GM23338 (cell line): ENCODE results near the gene NPHP4.

Experiments
- CREB1 ChIP-seq: fragments of 250-450 bp; sonication (Bioruptor Pico); IDR thresholded peaks from 2 replicates; pipeline ENCODE4 v1.5.0; 2020; ENCODE audit warnings: low read depth, mild to moderate bottlenecking, moderate library complexity
- EZH2 ChIP-seq: fragments of 200-600 bp; sonication (generic); IDR thresholded peaks from one replicate; pipeline ENCODE4 v1.8.0; 2017; ENCODE audit warnings: antibody characterized with exemption, mild to moderate bottlenecking, low read depth; ENCODE audit not compliant: unreplicated experiment
- EZH2phosphoT487 ChIP-seq: fragments of 200-600 bp; sonication (generic); IDR thresholded peaks from one replicate; pipeline ENCODE4 v1.8.1; 2018; ENCODE audit warnings: antibody characterized with exemption; ENCODE audit not compliant: unreplicated experiment
- JUNB ChIP-seq: IDR thresholded peaks from one replicate; pipeline ENCODE4 v1.6.1; 2016; ENCODE audit warnings: antibody characterized with exemption; ENCODE audit not compliant: unreplicated experiment
- POLR2AphosphoS5 ChIP-seq: IDR thresholded peaks from 2 replicates; pipeline ENCODE4 v1.6.1; 2016; ENCODE audit warnings: antibody characterized with exemption, low read depth
- ZNF114 ChIP-seq: fragments of 250-450 bp; sonication (Bioruptor Pico); IDR thresholded peaks from 2 replicates; pipeline ENCODE4 v1.5.0; 2020; ENCODE audit warnings: mild to moderate bottlenecking, moderate library complexity
- ZNF331 ChIP-seq: fragments of 250-450 bp; sonication (Bioruptor Pico); IDR thresholded peaks from 2 replicates; pipeline ENCODE4 v1.5.0; 2020; ENCODE audit warnings: low read depth, mild to moderate bottlenecking, moderate library complexity
- TF ChIP-seq, protein P1 (sequence below), 2 experiments: fragments of 200-600 bp in 1 of 2; sonication (generic) in 1 of 2; conservative IDR thresholded peaks; 2 replicates each; pipeline versions ENCODE4 v1.5.1 to v1.6.1; 2016 to 2017; ENCODE audit warnings: antibody characterized with exemption in 2 of 2, low read depth in 2 of 2, mild to moderate bottlenecking in 2 of 2, moderate library complexity in 1 of 2
- TF ChIP-seq, protein P2 (sequence below): IDR thresholded peaks from one replicate; pipeline ENCODE4 v1.6.1; 2018; ENCODE audit warnings: antibody characterized with exemption; ENCODE audit not compliant: unreplicated experiment
- TF ChIP-seq, protein P3 (sequence below): IDR thresholded peaks from 2 replicates; pipeline ENCODE4 v1.6.1; 2016; ENCODE audit warnings: antibody characterized with exemption

DNA sequence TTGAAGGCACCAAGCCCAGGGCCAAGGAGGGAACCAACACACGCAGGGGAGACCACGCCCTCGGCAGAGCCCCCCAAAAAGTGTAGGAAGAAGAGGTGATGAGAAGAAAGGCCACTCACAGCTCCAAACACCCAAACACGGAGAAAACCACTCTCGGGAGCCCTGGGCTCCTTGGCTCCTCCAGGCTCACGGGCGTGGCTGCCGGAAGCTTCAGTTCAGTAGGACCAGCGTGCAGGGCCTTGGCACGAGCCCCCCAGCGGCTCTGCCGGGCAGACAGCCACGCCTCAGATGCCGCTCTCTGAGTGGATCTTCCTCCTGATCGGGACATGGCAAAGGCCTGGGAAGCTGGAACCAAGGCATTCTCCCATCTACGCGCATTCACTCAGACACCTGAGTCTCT lies 94.0 kb downstream of the NPHP4 start:
- TF ChIP-seq, protein P1, sequence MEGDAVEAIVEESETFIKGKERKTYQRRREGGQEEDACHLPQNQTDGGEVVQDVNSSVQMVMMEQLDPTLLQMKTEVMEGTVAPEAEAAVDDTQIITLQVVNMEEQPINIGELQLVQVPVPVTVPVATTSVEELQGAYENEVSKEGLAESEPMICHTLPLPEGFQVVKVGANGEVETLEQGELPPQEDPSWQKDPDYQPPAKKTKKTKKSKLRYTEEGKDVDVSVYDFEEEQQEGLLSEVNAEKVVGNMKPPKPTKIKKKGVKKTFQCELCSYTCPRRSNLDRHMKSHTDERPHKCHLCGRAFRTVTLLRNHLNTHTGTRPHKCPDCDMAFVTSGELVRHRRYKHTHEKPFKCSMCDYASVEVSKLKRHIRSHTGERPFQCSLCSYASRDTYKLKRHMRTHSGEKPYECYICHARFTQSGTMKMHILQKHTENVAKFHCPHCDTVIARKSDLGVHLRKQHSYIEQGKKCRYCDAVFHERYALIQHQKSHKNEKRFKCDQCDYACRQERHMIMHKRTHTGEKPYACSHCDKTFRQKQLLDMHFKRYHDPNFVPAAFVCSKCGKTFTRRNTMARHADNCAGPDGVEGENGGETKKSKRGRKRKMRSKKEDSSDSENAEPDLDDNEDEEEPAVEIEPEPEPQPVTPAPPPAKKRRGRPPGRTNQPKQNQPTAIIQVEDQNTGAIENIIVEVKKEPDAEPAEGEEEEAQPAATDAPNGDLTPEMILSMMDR (conservative IDR thresholded peaks at IDR 0.05; ENCODE audit: low read depth in 2 of 2) = no peak
- TF ChIP-seq EZH2 = no peak
- TF ChIP-seq POLR2AphosphoS5 = no peak
- no peak for TF ChIP-seq EZH2phosphoT487
- no peak for TF ChIP-seq JUNB
- TF ChIP-seq, protein P2, sequence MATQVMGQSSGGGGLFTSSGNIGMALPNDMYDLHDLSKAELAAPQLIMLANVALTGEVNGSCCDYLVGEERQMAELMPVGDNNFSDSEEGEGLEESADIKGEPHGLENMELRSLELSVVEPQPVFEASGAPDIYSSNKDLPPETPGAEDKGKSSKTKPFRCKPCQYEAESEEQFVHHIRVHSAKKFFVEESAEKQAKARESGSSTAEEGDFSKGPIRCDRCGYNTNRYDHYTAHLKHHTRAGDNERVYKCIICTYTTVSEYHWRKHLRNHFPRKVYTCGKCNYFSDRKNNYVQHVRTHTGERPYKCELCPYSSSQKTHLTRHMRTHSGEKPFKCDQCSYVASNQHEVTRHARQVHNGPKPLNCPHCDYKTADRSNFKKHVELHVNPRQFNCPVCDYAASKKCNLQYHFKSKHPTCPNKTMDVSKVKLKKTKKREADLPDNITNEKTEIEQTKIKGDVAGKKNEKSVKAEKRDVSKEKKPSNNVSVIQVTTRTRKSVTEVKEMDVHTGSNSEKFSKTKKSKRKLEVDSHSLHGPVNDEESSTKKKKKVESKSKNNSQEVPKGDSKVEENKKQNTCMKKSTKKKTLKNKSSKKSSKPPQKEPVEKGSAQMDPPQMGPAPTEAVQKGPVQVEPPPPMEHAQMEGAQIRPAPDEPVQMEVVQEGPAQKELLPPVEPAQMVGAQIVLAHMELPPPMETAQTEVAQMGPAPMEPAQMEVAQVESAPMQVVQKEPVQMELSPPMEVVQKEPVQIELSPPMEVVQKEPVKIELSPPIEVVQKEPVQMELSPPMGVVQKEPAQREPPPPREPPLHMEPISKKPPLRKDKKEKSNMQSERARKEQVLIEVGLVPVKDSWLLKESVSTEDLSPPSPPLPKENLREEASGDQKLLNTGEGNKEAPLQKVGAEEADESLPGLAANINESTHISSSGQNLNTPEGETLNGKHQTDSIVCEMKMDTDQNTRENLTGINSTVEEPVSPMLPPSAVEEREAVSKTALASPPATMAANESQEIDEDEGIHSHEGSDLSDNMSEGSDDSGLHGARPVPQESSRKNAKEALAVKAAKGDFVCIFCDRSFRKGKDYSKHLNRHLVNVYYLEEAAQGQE = no peak
- no peak for TF ChIP-seq ZNF114 (CRISPR knock-in tag)
- TF ChIP-seq, protein P3, sequence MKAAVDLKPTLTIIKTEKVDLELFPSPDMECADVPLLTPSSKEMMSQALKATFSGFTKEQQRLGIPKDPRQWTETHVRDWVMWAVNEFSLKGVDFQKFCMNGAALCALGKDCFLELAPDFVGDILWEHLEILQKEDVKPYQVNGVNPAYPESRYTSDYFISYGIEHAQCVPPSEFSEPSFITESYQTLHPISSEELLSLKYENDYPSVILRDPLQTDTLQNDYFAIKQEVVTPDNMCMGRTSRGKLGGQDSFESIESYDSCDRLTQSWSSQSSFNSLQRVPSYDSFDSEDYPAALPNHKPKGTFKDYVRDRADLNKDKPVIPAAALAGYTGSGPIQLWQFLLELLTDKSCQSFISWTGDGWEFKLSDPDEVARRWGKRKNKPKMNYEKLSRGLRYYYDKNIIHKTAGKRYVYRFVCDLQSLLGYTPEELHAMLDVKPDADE = no peak
- TF ChIP-seq ZNF331 (CRISPR knock-in tag) = no peak
- TF ChIP-seq CREB1 (CRISPR knock-in tag) = no peak
